Measurements from ENCODE around the gene KRTAP1-3. TPM values are rescaled to one million over a fixed set of nuclear protein-coding genes. Genes with fewer than 3 reads are reported as not detected.

Gene KRTAP1-3
- total and polyA plus RNA-seq, 3 donors from 2014 or later: not detected

DNA sequence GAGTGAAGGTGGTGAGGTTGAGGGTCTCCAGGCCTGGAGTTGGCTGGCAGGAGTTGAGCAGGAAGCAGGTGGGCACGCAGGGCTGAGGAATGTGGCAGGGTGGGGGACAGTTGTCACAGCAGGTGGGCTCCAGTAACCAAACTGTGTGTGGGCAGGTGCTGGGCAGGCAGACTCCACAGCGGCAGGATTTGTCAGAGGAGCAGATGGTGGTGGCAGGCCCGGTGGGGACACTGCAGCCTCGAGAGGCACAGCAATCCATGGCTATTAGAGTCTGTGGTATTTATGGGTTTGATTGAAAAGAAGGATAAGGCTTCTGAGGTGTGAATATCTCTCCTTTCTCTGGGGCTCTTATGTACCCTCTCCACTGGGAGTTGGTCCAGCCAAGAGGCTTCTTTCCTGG lies 40.8 kb downstream of the KRTAP1-3 start, which contains the start of gene KRTAP3-3:
Gene KRTAP3-3 (minus strand): TSS at position 326 of the 400 bp plus-strand sequence. CDS start 67 bp downstream, at position 259.
- Histone ChIP-seq H3K4me3 (no peak within 1 kb of the TSS), H3K9me3 (no peaks in the 10 kb centered on the region), H3K27me3 (no peaks in the 10 kb centered on the region), H3K4me1 (no peaks in the 10 kb centered on the region), H3K27ac (no peak within 1 kb of the TSS), H3K36me3 (ENCODE audit: low read depth, missing control alignments) (no peaks in the 10 kb centered on the region)
- no peak for DNase-seq
- intact Hi-C loops (cut with DNase I; ENCODE audit: low total_unique reads): no loop called here
- TF ChIP-seq POLR2A (IDR thresholded peaks at IDR 0.05): no peak
- TF ChIP-seq, protein P1, sequence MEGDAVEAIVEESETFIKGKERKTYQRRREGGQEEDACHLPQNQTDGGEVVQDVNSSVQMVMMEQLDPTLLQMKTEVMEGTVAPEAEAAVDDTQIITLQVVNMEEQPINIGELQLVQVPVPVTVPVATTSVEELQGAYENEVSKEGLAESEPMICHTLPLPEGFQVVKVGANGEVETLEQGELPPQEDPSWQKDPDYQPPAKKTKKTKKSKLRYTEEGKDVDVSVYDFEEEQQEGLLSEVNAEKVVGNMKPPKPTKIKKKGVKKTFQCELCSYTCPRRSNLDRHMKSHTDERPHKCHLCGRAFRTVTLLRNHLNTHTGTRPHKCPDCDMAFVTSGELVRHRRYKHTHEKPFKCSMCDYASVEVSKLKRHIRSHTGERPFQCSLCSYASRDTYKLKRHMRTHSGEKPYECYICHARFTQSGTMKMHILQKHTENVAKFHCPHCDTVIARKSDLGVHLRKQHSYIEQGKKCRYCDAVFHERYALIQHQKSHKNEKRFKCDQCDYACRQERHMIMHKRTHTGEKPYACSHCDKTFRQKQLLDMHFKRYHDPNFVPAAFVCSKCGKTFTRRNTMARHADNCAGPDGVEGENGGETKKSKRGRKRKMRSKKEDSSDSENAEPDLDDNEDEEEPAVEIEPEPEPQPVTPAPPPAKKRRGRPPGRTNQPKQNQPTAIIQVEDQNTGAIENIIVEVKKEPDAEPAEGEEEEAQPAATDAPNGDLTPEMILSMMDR (IDR thresholded peaks at IDR 0.05): no peak
- 58 to 69% methylated on average over 3 to 4 of the region's 4 CpGs for WGBS, 2 donors

DNA sequence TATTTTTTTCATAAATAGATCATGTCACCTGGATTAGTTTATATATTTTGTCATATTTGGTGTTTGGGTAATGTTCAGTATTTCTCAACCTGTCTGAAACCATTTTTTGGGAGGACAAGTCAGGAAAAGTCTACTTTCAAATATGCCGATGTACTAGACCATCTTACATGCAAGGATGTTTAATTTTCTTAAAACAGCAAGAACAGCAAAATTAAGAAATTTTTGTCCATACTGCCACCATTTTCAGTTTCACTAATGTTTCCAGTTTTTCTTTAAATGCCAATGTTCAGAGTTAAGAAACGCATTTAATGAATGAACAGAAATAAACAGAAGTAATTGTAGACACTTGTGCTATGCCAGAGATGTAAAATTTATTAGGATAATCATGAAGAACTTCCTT lies 41.6 kb downstream of the KRTAP1-3 start:
- H3K27me3 ChIP-seq: no peaks in the 10 kb centered on the region
- no peaks in the 10 kb centered on the region for H3K9me3 ChIP-seq
- no peak for DNase-seq
- TF ChIP-seq, protein P1 (IDR thresholded peaks at IDR 0.05): no peak
- no peak for TF ChIP-seq POLR2A (IDR thresholded peaks at IDR 0.05)
- H3K4me1 ChIP-seq: no peaks in the 10 kb centered on the region
- H3K36me3 ChIP-seq (ENCODE audit: low read depth, missing control alignments): no peaks in the 10 kb centered on the region
- no peak overlapping the region for H3K4me3 ChIP-seq
- intact Hi-C loops (cut with DNase I; ENCODE audit: low total_unique reads): no loop called here
- H3K27ac ChIP-seq: no peak overlapping the region
- 94% methylated on average over 2 of the region's 2 CpGs for WGBS, 2 donors

DNA sequence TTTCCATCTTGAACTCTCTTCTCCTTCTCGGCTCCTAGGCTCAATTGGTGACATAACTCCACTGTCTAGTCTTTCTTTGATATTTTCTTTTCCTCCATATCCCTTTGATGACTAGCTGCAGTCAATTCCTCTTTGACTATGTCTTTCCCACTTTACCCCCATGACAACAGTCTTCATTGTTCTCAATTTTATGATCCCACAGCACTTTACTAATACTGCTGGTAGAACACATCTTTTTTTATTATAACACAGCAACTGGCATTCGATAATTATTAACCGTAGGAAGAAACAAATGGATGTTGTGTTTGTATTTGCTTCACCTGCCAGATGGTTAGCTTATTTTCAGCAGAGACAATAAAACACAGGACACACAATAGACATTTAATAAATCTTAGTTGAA lies 42.0 kb downstream of the KRTAP1-3 start:
- no peaks in the 10 kb centered on the region for H3K9me3 ChIP-seq
- H3K36me3 ChIP-seq (ENCODE audit: low read depth, missing control alignments): no peaks in the 10 kb centered on the region
- WGBS, 2 donors: 86 to 88% methylated on average over 3 of the region's 3 CpGs
- H3K4me1 ChIP-seq: no peaks in the 10 kb centered on the region
- H3K27ac ChIP-seq: no peak overlapping the region
- no peak for DNase-seq
- intact Hi-C loops (cut with DNase I; ENCODE audit: low total_unique reads): no loop called here
- H3K4me3 ChIP-seq: no peak overlapping the region
- H3K27me3 ChIP-seq: no peaks in the 10 kb centered on the region
- TF ChIP-seq POLR2A (IDR thresholded peaks at IDR 0.05): no peak
- TF ChIP-seq, protein P1 (IDR thresholded peaks at IDR 0.05): no peak

DNA sequence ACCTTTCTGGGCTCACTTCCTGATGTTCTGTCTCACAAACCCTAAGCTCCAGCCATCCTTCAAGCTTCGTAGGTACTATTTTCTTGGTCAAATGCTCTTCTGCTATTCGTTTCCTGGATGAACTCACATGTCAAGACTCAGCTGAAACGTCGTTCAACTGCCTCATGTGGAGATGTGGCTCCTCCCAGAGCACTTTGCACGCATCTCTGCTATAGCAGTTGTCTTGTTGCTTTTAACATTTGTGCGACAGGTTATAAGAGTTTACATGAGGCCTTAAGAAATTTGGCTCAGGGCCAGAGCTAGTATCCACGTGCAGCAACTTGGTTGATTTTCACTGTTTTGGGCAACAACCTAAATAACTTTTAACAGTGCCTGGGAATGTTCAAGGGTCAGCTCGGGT lies 47.8 kb downstream of the KRTAP1-3 start:
- Histone ChIP-seq H3K9me3 (no peaks in the 10 kb centered on the region), H3K27me3 (no peaks in the 10 kb centered on the region), H3K36me3 (ENCODE audit: low read depth, missing control alignments) (no peaks in the 10 kb centered on the region), H3K27ac (no peak overlapping the region), H3K4me1 (no peaks in the 10 kb centered on the region), H3K4me3 (no peak overlapping the region)
- DNase-seq: no peak
- WGBS, 2 donors: 69 to 70% methylated on average over 8 of the region's 8 CpGs
- intact Hi-C loops (cut with DNase I; ENCODE audit: low total_unique reads): no loop called here
- TF ChIP-seq POLR2A (IDR thresholded peaks at IDR 0.05): no peak
- TF ChIP-seq, protein P1 (IDR thresholded peaks at IDR 0.05): no peak

DNA sequence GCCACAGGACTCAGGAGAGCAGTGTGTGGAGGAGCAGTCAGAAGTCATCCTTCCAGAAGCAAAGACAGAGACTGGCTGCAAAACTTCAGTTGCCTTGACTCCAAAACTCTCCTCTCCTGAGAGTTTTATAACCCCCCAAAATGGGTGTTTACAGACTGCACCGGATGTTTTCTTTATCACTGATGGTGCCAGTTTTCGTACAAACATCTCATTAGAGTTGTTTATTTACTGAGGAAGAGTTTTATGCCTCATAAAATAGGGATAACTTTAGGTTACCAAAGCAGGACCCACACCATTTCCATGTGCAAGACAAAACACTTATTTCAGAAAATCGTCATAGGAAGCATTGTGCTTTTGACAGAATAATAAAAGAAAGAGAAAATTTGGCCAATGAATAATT lies 50.4 kb downstream of the KRTAP1-3 start, which contains the start of gene KRT40:
Gene KRT40 (minus strand): TSS at position 101 of the 400 bp plus-strand sequence. CDS start 53 bp downstream, at position 48.
- intact Hi-C loops (cut with DNase I; ENCODE audit: low total_unique reads): no loop called here
- WGBS, 2 donors: 35 to 57% methylated on average over 3 of the region's 3 CpGs
- TF ChIP-seq POLR2A (IDR thresholded peaks at IDR 0.05): no peak
- TF ChIP-seq, protein P1 (IDR thresholded peaks at IDR 0.05): no peak
- Histone ChIP-seq H3K27me3 (no peaks in the 10 kb centered on the region), H3K9me3 (no peaks in the 10 kb centered on the region), H3K4me3 (no peak within 1 kb of the TSS), H3K36me3 (ENCODE audit: low read depth, missing control alignments) (no peaks in the 10 kb centered on the region), H3K4me1 (peaks cover 7% of the 10 kb centered on the region), H3K27ac (no peak within 1 kb of the TSS)
- no peak for DNase-seq
